ENCODE measurements around the gene TMCO6.
"Not testable (repeated sequence)": the region's sequence is repeated elsewhere in the genome, so short reads cannot be mapped to it uniquely, and the experiment has no call there.

TMCO6 gene

GRCh38 chr5:140639148-140639981 lies at the start of gene TMCO6:
Gene TMCO6, plus strand, starts transcription at chr5:140639451. Its CDS starts 77 bp downstream, at chr5:140639528.
- peak; percentile 96 for DNase-seq (ENCODE audit: low spot score)

DNA sequence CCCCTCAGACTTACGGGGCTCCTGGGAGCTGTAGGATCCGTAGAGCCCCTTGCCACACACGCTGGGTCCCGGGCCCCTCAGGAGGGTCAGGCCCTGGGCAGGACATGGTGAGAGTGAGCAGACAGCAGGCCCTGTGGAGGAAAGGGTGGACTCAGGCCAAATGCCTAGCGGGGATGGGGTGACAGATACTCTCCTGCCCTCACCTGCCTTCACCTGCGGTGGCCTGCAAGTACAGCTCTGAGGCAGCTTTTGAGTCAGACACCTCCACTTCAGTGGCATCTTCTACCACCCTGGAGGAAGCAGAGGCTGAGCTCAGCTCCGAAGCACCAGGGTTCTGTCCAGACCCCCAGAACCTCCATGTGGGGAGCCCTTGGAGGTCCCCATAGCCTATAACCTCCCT lies 48.4 kb upstream of the TMCO6 start:
- no peak for DNase-seq (ENCODE audit: low spot score)

- DNase-seq (ENCODE audit: low spot score): no peak
These were observed 47.4 kb upstream of the TMCO6 start for GRCh38 chr5:140591747-140592372.

- not testable (repeated sequence) for DNase-seq (ENCODE audit: low spot score)
These were observed 46.2 kb upstream of the TMCO6 start for GRCh38 chr5:140593070-140593469.

- DNase-seq (ENCODE audit: low spot score): no peak
These were observed 45.1 kb upstream of the TMCO6 start for GRCh38 chr5:140594169-140594568.

GRCh38 chr5:140595538-140596300 lies 43.5 kb upstream of the TMCO6 start:
- DNase-seq (ENCODE audit: low spot score): no peak

DNA sequence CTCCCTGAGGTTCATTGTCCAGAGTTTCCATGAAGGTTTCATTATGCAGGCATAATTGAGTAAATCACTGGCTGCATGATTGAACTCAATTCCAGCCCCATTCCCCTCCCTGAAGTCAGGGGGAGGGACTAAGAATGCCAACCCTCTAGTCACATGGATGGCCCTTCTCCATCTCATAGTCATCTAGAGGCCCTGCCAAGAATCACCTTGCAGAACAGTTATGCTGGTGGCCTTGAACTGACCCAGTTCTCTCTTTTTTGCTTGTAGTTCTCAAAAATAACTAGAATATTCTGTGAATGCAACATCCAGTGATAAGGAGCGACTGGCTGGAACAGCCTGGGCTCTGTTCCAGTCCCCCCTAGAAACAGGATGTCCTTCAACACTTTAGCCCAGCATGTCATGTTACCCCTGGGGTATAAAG lies 42.9 kb upstream of the TMCO6 start:
- DNase-seq (ENCODE audit: low spot score): peak; percentile 13

- DNase-seq (ENCODE audit: low spot score): no peak
These were observed 40.4 kb upstream of the TMCO6 start for GRCh38 chr5:140598836-140599235.

DNA sequence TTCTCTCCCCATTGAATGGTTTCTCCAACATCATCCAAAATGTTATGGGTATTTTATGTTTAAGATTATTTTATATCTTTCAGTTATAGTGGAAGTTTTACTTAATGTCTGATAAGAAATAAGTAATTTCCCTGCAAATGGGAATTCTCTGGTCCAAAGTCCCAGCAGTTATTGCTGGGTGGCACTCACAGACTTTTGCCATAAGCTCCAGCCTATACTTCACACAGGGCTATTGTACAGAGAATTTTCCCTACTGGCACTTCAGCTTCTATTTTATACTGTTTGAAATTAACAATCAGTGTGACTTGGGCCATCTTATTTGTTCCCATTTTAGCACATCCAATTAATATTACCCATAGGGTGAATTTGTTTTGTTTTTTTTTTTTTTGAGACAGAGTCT lies 39.2 kb upstream of the TMCO6 start:
- DNase-seq (ENCODE audit: low spot score): no peak

DNA sequence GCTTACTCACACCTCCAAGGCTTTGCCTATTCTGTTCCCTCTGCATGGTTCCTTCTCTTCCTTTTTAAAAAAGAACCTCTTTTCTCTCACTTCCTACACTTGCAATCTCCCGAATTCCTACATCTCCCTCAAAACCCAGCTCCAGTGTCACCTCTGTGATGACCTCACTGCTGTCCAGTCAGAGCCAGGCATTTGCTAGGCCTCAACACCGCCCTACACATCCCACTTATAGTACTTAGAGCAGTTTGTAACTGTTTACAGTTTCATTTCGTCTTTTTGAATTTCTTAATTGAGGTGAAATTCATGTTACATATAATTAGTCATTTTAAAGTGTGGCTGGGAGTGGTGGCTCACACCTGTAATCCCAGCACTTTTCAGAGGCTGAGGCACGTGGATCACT lies 37.1 kb upstream of the TMCO6 start:
- no peak for DNase-seq (ENCODE audit: low spot score)

DNA sequence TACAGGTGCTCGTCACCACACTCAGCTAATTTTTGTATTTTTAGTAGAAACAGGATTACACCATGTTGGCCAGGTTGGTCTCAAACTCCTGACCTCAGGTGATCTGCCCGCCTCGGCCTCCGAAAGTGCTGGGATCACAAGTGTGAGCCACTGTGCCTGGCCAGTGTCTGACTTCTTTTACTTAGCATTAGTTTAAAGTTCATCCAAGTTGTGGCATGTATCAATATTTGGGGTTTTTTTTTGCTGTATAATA lies 35.9 kb upstream of the TMCO6 start:
- DNase-seq (ENCODE audit: low spot score): not testable (repeated sequence)

GRCh38 chr5:140603734-140604133 lies 35.5 kb upstream of the TMCO6 start:
- no peak for DNase-seq (ENCODE audit: low spot score)

DNA sequence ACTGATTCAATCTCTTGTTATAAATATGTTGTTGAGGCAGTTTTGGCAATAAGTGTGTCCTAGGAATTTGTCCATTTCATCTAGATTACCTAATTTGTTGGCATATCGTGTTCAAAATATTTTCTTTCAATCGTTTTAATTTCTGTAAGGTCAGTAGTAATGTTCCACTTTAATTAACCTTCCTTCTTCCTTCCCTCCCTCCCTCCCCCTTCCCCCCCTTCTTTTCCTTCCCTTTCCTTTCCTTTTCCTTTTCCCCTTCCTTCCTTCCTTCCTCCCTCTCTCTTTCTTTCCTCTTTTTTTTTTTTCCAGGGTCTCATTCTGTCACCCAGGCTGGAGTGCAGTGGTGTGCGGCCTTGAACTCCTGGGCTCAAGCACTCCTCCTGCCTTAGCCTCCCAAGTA lies 33.4 kb upstream of the TMCO6 start:
- no peak for DNase-seq (ENCODE audit: low spot score)

DNA sequence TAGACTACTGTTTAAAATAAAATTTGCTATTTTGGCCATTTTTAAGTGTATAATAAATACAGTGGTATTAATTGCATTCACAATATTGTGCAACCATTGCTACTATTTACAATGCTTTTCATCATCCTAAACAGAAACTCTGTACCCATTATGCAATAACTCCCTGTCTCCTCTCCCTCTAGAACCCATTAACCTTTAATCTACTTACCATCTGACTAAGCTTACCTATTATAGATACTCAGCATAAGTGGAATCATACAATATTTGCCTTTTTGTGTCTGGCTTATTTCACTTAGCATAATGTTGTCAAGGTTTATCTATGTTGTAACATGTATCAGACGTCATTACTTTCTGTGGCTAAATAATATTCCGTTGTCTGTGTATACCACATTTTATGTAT lies 32.2 kb upstream of the TMCO6 start:
- no peak for DNase-seq (ENCODE audit: low spot score)

- no peak for DNase-seq (ENCODE audit: low spot score)
These were observed 30.5 kb upstream of the TMCO6 start for GRCh38 chr5:140608722-140609121.

DNA sequence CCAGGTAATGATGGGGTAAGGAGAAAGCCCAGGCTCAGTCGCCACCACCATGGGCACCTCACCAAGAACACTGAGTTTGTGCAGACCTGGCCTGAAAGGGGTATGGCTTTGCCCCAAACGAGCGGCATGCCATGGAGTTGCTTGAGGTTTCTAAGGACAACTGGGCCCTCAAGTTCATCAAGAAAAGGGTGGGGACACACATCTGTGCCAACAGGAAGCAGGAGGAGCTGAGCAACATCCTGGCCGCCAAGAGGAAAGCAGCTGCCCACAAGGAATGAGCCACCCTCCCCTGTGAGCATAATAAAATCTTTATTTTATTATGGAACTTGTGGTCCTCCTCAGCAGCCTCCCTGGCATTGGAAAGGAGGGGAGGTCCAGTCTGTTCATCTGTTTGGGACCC lies 30.1 kb upstream of the TMCO6 start:
- DNase-seq (ENCODE audit: low spot score): no peak

DNA sequence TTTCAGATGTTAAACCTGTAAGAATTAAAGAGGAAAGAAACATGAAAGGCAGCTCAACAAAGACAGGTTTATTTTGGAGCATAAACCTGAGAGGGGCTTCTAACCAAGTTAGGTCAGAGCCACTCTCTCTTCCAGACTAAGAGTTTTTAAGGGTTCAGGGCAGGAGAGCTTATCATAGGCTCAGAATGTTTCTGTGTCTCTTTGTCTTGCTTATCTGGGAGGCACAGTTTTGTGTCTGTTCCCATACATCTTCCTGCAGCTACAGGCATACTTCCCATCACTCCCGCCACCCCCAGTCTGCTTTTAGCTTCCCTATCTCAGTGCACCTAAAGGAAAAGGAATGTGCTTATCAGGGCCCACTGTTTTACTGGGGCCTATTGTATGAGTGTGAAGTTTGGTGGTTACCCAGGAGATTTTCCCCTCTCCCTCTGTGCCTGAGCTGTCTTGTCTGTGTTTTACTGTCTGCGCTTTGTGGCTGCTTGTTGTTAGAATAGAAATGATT lies 28.2 kb upstream of the TMCO6 start:
- DNase-seq (ENCODE audit: low spot score): no peak

DNA sequence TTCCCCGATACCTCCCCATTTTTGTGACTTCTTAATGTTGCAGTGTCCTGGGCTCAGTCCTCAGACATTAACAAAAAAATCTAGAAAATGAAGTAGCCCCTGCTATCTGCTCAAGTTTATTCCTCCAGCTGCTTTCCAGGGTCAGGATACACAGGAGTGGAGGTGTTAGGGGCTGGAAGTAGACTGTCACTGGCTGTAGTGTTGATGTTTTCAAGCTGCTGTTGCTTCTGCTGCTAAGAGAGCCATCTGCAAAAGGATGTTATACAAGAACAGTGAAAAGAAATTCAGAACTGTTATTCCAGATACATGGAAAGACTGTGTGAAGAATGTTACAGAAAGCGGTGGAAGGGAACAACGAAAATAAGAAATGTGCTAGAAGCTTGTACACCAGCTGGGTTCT lies 16.9 kb upstream of the TMCO6 start:
- no peak for DNase-seq (ENCODE audit: low spot score)

DNA sequence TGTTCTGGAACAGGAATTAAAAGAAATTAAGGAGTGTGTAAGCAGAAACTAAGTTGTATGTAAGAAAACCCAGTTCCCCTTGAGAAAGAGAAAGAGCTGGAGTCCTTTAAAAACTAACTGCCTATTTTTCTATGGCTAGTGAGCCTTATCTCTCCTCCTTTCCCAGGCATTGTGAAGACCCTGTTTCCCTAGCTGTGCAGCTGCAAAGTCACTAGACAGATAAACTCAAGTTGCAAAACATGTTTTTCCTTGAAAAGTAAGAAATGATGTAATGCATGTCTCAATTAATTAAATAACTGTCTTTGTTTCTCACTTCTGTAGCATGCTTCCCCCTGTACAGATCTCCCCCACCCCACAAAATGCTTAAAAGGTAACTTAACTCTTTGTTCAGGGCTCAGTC lies 16.2 kb upstream of the TMCO6 start:
- not testable (repeated sequence) for DNase-seq (ENCODE audit: low spot score)

DNA sequence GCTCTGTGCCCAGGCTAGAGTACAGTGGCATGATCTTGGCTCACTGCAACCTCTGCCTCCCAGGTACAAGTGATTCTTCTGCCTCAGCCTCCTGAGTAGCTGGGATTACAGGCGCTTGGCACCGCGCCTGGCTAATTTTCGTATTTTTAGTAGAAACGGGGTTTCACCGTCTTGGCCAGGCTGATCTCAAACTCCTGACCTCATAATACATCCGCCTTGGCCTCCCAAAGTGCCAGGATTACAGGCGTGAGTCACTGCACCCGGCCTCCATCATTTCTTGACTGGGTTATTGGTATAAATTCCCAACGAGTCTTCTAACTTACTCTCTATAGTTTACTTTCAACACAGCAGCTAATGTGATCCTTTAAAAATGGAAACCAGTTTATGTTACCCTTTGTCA lies 14.4 kb upstream of the TMCO6 start:
- not testable (repeated sequence) for DNase-seq (ENCODE audit: low spot score)

- DNase-seq (ENCODE audit: low spot score): no peak
These were observed 11.3 kb upstream of the TMCO6 start for GRCh38 chr5:140627972-140628371.

GRCh38 chr5:140628711-140629110 lies 10.5 kb upstream of the TMCO6 start:
- DNase-seq (ENCODE audit: low spot score): no peak
